HepG2 (cell line): Measurements from ENCODE around the gene LINC00237. TPM values are rescaled to one million over a fixed set of nuclear protein-coding genes. Genes with fewer than 3 reads are reported as not detected.

ENCODE experiments used
- AHDC1 ChIP-seq: sonication (generic); formaldehyde crosslinking; IDR thresholded peaks from 2 replicates; pipeline ENCODE4 v1.5.1; 2020; ENCODE audit warnings: mild to moderate bottlenecking, missing genetic modification reagents, borderline replicate concordance
- ARID2 ChIP-seq: sonication (generic); formaldehyde crosslinking; IDR thresholded peaks from 2 replicates; pipeline ENCODE4 v1.8.1; 2022; ENCODE audit warnings: mild to moderate bottlenecking, missing genetic modification reagents, borderline replicate concordance
- CSRNP1 ChIP-seq: sonication (generic); formaldehyde crosslinking; IDR thresholded peaks from 2 replicates; pipeline ENCODE4 v1.8.1; 2023; ENCODE audit warnings: mild to moderate bottlenecking, missing genetic modification reagents
- JARID2 ChIP-seq: sonication (generic); formaldehyde crosslinking; IDR thresholded peaks from 2 replicates; pipeline ENCODE4 v1.8.1; 2023; ENCODE audit warnings: missing genetic modification reagents, inconsistent platforms; ENCODE audit not compliant: insufficient replicate concordance
- KAT8 ChIP-seq: IDR thresholded peaks from 2 replicates; pipeline ENCODE4 v1.6.1; 2016; ENCODE audit warnings: missing genetic modification reagents, missing compliant biosample characterization
- MTA1 ChIP-seq: sonication (generic); formaldehyde crosslinking; IDR thresholded peaks from 2 replicates; pipeline ENCODE4 v1.4.0; 2020; ENCODE audit warnings: missing genetic modification reagents, mild to moderate bottlenecking, borderline replicate concordance
- MXD1 ChIP-seq: sonication (generic); formaldehyde crosslinking; IDR thresholded peaks from 2 replicates; pipeline ENCODE4 v1.4.0; 2020; ENCODE audit warnings: mild to moderate bottlenecking, missing genetic modification reagents
- NCOA5 ChIP-seq: sonication (generic); formaldehyde crosslinking; IDR thresholded peaks from 2 replicates; pipeline ENCODE4 v1.4.0; 2020; ENCODE audit warnings: missing genetic modification reagents
- REPIN1 ChIP-seq: sonication (generic); formaldehyde crosslinking; IDR thresholded peaks from 2 replicates; pipeline ENCODE4 v1.8.0; 2022; ENCODE audit warnings: missing genetic modification reagents, low read depth, mild to moderate bottlenecking, borderline replicate concordance
- TCF7 ChIP-seq: sonication (generic); IDR thresholded peaks from 2 replicates; pipeline ENCODE4 v1.6.1; 2016; ENCODE audit warnings: antibody characterized with exemption, low read depth
- ZMYM4 ChIP-seq: sonication (generic); formaldehyde crosslinking; IDR thresholded peaks from 2 replicates; pipeline ENCODE4 v1.8.1; 2023; ENCODE audit warnings: mild to moderate bottlenecking, missing genetic modification reagents
- ZNF362 ChIP-seq: sonication (generic); formaldehyde crosslinking; IDR thresholded peaks from 2 replicates; pipeline ENCODE4 v1.4.0; 2020; ENCODE audit warnings: missing genetic modification reagents, mild to moderate bottlenecking, borderline replicate concordance
- ZNF615 ChIP-seq: sonication (generic); formaldehyde crosslinking; IDR thresholded peaks from 2 replicates; pipeline ENCODE4 v1.5.0; 2020; ENCODE audit warnings: mild to moderate bottlenecking, missing genetic modification reagents, borderline replicate concordance
- ZNF639 ChIP-seq: conservative IDR thresholded peaks from 2 replicates; pipeline ENCODE4 v1.6.1; 2018; ENCODE audit warnings: missing genetic modification reagents
- ZNF788 ChIP-seq: sonication (generic); formaldehyde crosslinking; IDR thresholded peaks from 2 replicates; pipeline ENCODE4 v1.5.0; 2020; ENCODE audit warnings: mild to moderate bottlenecking, missing genetic modification reagents, borderline replicate concordance
- polyA plus RNA-seq, 8 experiments: library from polyadenylated mRNA; depleted of rRNA in 3 of 8; stranded (reverse) in 7 of 8; unstranded in 1 of 8; fragments of >200 nt; fragmentation: Illumina TruSeq in 4 of 8; extraction: Trizol in 4 of 8; gene quantifications; 2 replicates each; pipeline versions ENCODE4 v1.2.1 to v1.2.3, GENCODE V29; 2011 to 2016; ENCODE audit warnings: low read depth in 4 of 8, missing spikeins in 1 of 8, mixed read lengths in 1 of 8; ENCODE audit not compliant: insufficient read depth in 1 of 8
- total RNA-seq, 5 experiments: library from RNA; depleted of rRNA; stranded (reverse); fragments of >200 nt; fragmentation: Illumina TruSeq; extraction: Trizol; gene quantifications; 2 replicates each; pipeline ENCODE4 v1.2.3, GENCODE V29; 2016; ENCODE audit warnings: low read depth in 1 of 5
- TF ChIP-seq, protein P1 (sequence below): sonication (generic); formaldehyde crosslinking; IDR thresholded peaks from 2 replicates; pipeline ENCODE4 v1.8.0; 2022; ENCODE audit warnings: missing genetic modification reagents, low read depth, mild to moderate bottlenecking, borderline replicate concordance

The LINC00237 gene
- total and polyA plus RNA-seq, 2 of the 13 experiments (the other 11 are each of a cell fraction or from before 2014, with no cell fraction given), result not detected

DNA sequence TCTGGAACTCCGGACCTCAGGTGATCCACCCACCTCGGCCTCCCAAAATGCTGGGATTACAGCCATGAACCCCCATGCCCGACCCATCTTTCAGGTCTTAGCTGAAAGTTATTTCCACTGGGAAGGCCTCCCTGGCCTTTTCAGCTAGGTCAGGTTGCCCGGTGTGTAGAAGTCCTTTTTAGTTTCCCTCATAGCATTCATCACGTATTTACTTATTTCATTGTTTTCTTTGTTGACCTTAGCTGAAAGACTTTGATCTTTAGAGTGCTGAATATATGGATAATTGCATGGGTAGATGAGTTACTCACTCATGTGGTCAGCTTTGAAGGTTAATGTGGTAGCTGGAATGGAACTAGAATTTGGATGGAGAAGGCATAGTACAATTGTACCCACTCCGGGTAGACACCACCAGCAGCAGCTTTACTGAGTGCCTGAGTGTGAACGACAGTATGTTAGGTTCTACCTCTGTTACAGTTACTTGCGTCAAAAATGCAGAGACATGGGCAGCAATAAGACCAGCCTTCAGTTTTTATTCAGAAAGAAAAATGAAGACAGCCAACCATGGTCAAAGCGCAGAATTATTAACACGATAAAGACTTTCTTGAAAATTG lies 28.8 kb upstream of the LINC00237 start (continued):
- TF ChIP-seq AHDC1 (CRISPR knock-in tag) (peak; percentile 98), JARID2 (no peak), ZMYM4 (CRISPR knock-in tag) (peak; percentile 90), ZNF362 (CRISPR knock-in tag) (peak; percentile 66; the same call in 1 of the 2 replicates), ZNF639 (CRISPR knock-in tag) (peak; percentile 65; the same call in 1 of the 2 replicates), REPIN1 (peak; percentile 44; the same call in 1 of the 2 replicates), NCOA5 (no peak), MXD1 (CRISPR knock-in tag) (no peak), ZNF615 (CRISPR knock-in tag) (no peak), TCF7 (peak; percentile 99), KAT8 (CRISPR knock-in tag) (peak; percentile 87), ARID2 (CRISPR knock-in tag) (no peak), ZNF788 (no peak; the same call in 1 of the 2 replicates), CSRNP1 (CRISPR knock-in tag) (no peak), MTA1 (CRISPR knock-in tag) (peak; percentile 67; the same call in 1 of the 2 replicates)
- TF ChIP-seq, protein P1, sequence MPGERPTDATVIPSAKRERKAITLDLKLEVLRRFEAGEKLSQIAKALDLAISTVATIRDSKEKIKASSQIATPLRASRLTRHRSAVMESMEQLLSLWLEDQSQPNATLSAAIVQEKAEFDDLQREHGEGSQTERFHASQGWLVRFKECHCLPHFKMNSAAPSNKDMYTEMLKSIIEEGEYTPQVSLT (CRISPR knock-in tag), result no peak
